Activated CD8-positive, alpha-beta memory T cell treated with anti-CD3 and anti-CD28 coated beads, Interleukin-2, amount 50 U/mL, for 24 hours (primary cell): Measurements from ENCODE around the gene ZBTB47.

Experiments used
- DNase-seq: peaks from one replicate; pipeline ENCODE4 v3.0.0-alpha.2; 2020; ENCODE audit errors: extremely low read depth

Gene ZBTB47

GRCh38 chr3:42652611-42653302, 740 bp upstream of the ZBTB47 start:
- no peak for DNase-seq

GRCh38 chr3:42653303-42653559, 266 bp upstream of the ZBTB47 start:
- no peak for DNase-seq

- DNase-seq: no peak
Observed at GRCh38 chr3:42654331-42655201, 1.1 kb downstream of the ZBTB47 start.

- no peak for DNase-seq
Observed at GRCh38 chr3:42655331-42655888, 1.9 kb downstream of the ZBTB47 start.

GRCh38 chr3:42655980-42656679, 2.6 kb downstream of the ZBTB47 start:
- DNase-seq: no peak

- DNase-seq: no peak
Observed at GRCh38 chr3:42656680-42657610, 3.4 kb downstream of the ZBTB47 start.

- DNase-seq: no peak
Observed at GRCh38 chr3:42657675-42658074, 4.2 kb downstream of the ZBTB47 start.

GRCh38 chr3:42658091-42658770, 4.7 kb downstream of the ZBTB47 start:
- DNase-seq: no peak

- DNase-seq: no peak
Observed at GRCh38 chr3:42658771-42659390, 5.4 kb downstream of the ZBTB47 start.

GRCh38 chr3:42659451-42660130, 6.1 kb downstream of the ZBTB47 start:
- DNase-seq: no peak

GRCh38 chr3:42660131-42660715, 6.7 kb downstream of the ZBTB47 start:
- no peak for DNase-seq

GRCh38 chr3:42660898-42661297, 7.4 kb downstream of the ZBTB47 start:
- no peak for DNase-seq

GRCh38 chr3:42661593-42662022, 8.1 kb downstream of the ZBTB47 start:
- no peak for DNase-seq

GRCh38 chr3:42662037-42662812, 8.7 kb downstream of the ZBTB47 start:
- no peak for DNase-seq

GRCh38 chr3:42662813-42663535, 9.5 kb downstream of the ZBTB47 start:
- DNase-seq: no peak

GRCh38 chr3:42663581-42664437, 10.3 kb downstream of the ZBTB47 start:
- DNase-seq: no peak

- no peak for DNase-seq
Observed at GRCh38 chr3:42664438-42664803, 10.9 kb downstream of the ZBTB47 start.
